GM23338 (cell line): ENCODE results near the gene DRD5. TPM values are rescaled to one million over a fixed set of nuclear protein-coding genes. Genes with fewer than 3 reads are reported as not detected.
"Not testable (repeated sequence)": the region's sequence is repeated elsewhere in the genome, so short reads cannot be mapped to it uniquely, and the experiment has no call there.

Source experiments
- ATAC-seq: fragments of 200-7000 bp; cut with Tn5 transposase; 3 replicates; pipeline ENCODE4 v1.9.1; 2020
- DNase-seq: peaks from one replicate; pipeline ENCODE4 v3.0.0-alpha.2; 2015; ENCODE audit warnings: low spot score
- H2AFZ ChIP-seq: fragments of 200-600 bp; sonication (generic); 2 replicates; pipeline ENCODE4 v1.8.0; 2016; ENCODE audit warnings: antibody characterized with exemption, mild to moderate bottlenecking, moderate library complexity
- H3F3A ChIP-seq: fragments of 200-600 bp; sonication (generic); replicated peaks from 2 replicates; pipeline ENCODE4 v1.8.0; 2017; ENCODE audit warnings: antibody characterized with exemption, mixed run types, low read depth
- H3K27ac ChIP-seq: fragments of 200-600 bp; sonication (generic); 2 replicates; pipeline ENCODE4 v1.6.1; 2016; ENCODE audit warnings: low read depth
- H3K27me3 ChIP-seq: fragments of 200-600 bp; sonication (generic); 2 replicates; pipeline ENCODE4 v1.8.0; 2016; ENCODE audit warnings: mild to moderate bottlenecking, mixed run types, moderate library complexity; ENCODE audit not compliant: insufficient read depth
- H3K36me3 ChIP-seq: fragments of 200-600 bp; sonication (generic); 2 replicates; pipeline ENCODE4 v1.8.0; 2016; ENCODE audit warnings: mild to moderate bottlenecking; ENCODE audit not compliant: insufficient read depth
- H3K4me1 ChIP-seq: fragments of 200-600 bp; sonication (generic); 2 replicates; pipeline ENCODE4 v1.8.0; 2016; ENCODE audit warnings: mild to moderate bottlenecking, moderate library complexity; ENCODE audit not compliant: insufficient read depth
- H3K4me2 ChIP-seq: fragments of 200-600 bp; sonication (generic); 2 replicates; pipeline ENCODE4 v1.7.1; 2017; ENCODE audit warnings: mixed run types
- H3K4me3 ChIP-seq: fragments of 200-600 bp; sonication (generic); 2 replicates; pipeline ENCODE4 v1.6.1; 2016; ENCODE audit warnings: mixed run types
- H3K79me2 ChIP-seq: fragments of 200-600 bp; sonication (generic); replicated peaks from 2 replicates; pipeline ENCODE4 v1.8.0; 2017; ENCODE audit warnings: mild to moderate bottlenecking; ENCODE audit not compliant: insufficient read depth
- H3K9me2 ChIP-seq: fragments of 200-600 bp; sonication (generic); 2 replicates; pipeline ENCODE4 v1.8.0; 2017; ENCODE audit not compliant: insufficient read depth
- H4K20me1 ChIP-seq: fragments of 200-600 bp; sonication (generic); replicated peaks from 2 replicates; pipeline ENCODE4 v1.8.0; 2017; ENCODE audit warnings: mild to moderate bottlenecking; ENCODE audit not compliant: insufficient read depth
- H3K27ac Mint-ChIP-seq: 2 replicates; pipeline ENCODE4 v1.8.0; 2020; ENCODE audit warnings: inconsistent platforms, mild to moderate bottlenecking, moderate library complexity, mixed read lengths
- H3K27me3 Mint-ChIP-seq: 3 replicates; pipeline ENCODE4 v1.8.0; 2022; ENCODE audit warnings: low read depth, mild to moderate bottlenecking, moderate library complexity, mixed read lengths, inconsistent platforms; ENCODE audit not compliant: insufficient read depth, poor library complexity
- H3K36me3 Mint-ChIP-seq: 3 replicates; pipeline ENCODE4 v1.8.0; 2021; ENCODE audit warnings: low read depth, mild to moderate bottlenecking, inconsistent platforms, moderate library complexity, mixed read lengths
- H3K4me1 Mint-ChIP-seq: 3 replicates; pipeline ENCODE4 v1.8.0; 2020; ENCODE audit warnings: mild to moderate bottlenecking, inconsistent platforms, mixed read lengths
- H3K4me3 Mint-ChIP-seq: 3 replicates; pipeline ENCODE4 v1.8.0; 2021; ENCODE audit warnings: moderate library complexity, mild to moderate bottlenecking, inconsistent platforms, mixed read lengths
- H3K9me3 Mint-ChIP-seq: 3 replicates; pipeline ENCODE4 v1.8.0; 2020; ENCODE audit warnings: moderate library complexity, mild to moderate bottlenecking, inconsistent platforms, mixed read lengths
- CTCF ChIP-seq, 2 experiments: fragments of 200-600 bp in 1 of 2; sonication (generic) in 1 of 2; conservative IDR thresholded peaks; 2 replicates each; pipeline versions ENCODE4 v1.5.1 to v1.6.1; 2016 to 2017; ENCODE audit warnings: antibody characterized with exemption in 2 of 2, low read depth in 2 of 2, mild to moderate bottlenecking in 2 of 2, moderate library complexity in 1 of 2
- EZH2 ChIP-seq: fragments of 200-600 bp; sonication (generic); IDR thresholded peaks from one replicate; pipeline ENCODE4 v1.8.0; 2017; ENCODE audit warnings: antibody characterized with exemption, mild to moderate bottlenecking, low read depth; ENCODE audit not compliant: unreplicated experiment
- EZH2phosphoT487 ChIP-seq: fragments of 200-600 bp; sonication (generic); IDR thresholded peaks from one replicate; pipeline ENCODE4 v1.8.1; 2018; ENCODE audit warnings: antibody characterized with exemption; ENCODE audit not compliant: unreplicated experiment
- JUNB ChIP-seq: IDR thresholded peaks from one replicate; pipeline ENCODE4 v1.6.1; 2016; ENCODE audit warnings: antibody characterized with exemption; ENCODE audit not compliant: unreplicated experiment
- NANOG ChIP-seq: IDR thresholded peaks from 2 replicates; pipeline ENCODE4 v1.6.1; 2016; ENCODE audit warnings: antibody characterized with exemption, borderline replicate concordance
- POLR2AphosphoS5 ChIP-seq: IDR thresholded peaks from 2 replicates; pipeline ENCODE4 v1.6.1; 2016; ENCODE audit warnings: antibody characterized with exemption, low read depth
- REST ChIP-seq: IDR thresholded peaks from one replicate; pipeline ENCODE4 v1.6.1; 2018; ENCODE audit warnings: antibody characterized with exemption; ENCODE audit not compliant: unreplicated experiment
- ZNF114 ChIP-seq: fragments of 250-450 bp; sonication (Bioruptor Pico); IDR thresholded peaks from 2 replicates; pipeline ENCODE4 v1.5.0; 2020; ENCODE audit warnings: mild to moderate bottlenecking, moderate library complexity
- ZNF331 ChIP-seq: fragments of 250-450 bp; sonication (Bioruptor Pico); IDR thresholded peaks from 2 replicates; pipeline ENCODE4 v1.5.0; 2020; ENCODE audit warnings: low read depth, mild to moderate bottlenecking, moderate library complexity
- polyA plus RNA-seq: library from polyadenylated mRNA; unstranded; fragments of >200 nt; fragmentation: Nextera tagmentation; extraction: Ambion mirVana; gene quantifications from 2 replicates; pipeline ENCODE4 v1.2.1, GENCODE V29; 2016
- total RNA-seq: library from RNA; depleted of rRNA; stranded (reverse); fragments of >200 nt; shearing (Covaris generic); gene quantifications from 2 replicates; pipeline ENCODE4 v1.2.3, GENCODE V29; 2014
- TF ChIP-seq, protein P1 (sequence below): IDR thresholded peaks from 2 replicates; pipeline ENCODE4 v1.6.1; 2016; ENCODE audit warnings: antibody characterized with exemption

The DRD5 gene
- total and polyA plus RNA-seq, 2 experiments from 2014 or later = 0.08 to 0.24 TPM

DNA sequence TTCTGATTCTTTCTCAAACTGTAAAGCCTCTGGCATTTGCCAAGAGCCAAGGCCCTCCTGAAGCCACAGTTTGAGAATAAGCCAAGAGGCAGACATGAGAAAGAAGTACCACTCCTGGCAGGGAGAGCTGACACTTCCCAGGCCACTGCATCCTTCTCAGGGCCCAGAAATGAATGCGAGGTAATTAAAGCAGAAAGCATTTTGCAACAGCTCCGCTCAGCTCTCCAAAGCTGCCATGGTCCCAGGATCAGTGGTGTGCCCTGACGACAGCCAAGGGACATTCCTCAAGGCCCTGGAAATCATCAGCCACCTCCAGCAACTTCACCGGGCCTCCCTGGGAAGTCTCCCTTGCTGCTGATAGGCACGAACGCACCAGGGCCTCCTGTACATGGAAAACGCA is 44.2 kb upstream of the DRD5 start:
- not testable (repeated sequence) for ATAC-seq, H3K27ac ChIP-seq, H3K4me1 Mint-ChIP-seq, H3K79me2 ChIP-seq, H3K36me3 Mint-ChIP-seq, H3K27ac Mint-ChIP-seq, H2AFZ ChIP-seq, H3K27me3 Mint-ChIP-seq, H3K4me3 ChIP-seq, H3K4me3 Mint-ChIP-seq, H3K4me1 ChIP-seq, H3K4me2 ChIP-seq, H3K9me3 Mint-ChIP-seq, H3F3A ChIP-seq, H3K36me3 ChIP-seq, H3K27me3 ChIP-seq, H4K20me1 ChIP-seq, DNase-seq, H3K9me2 ChIP-seq

DNA sequence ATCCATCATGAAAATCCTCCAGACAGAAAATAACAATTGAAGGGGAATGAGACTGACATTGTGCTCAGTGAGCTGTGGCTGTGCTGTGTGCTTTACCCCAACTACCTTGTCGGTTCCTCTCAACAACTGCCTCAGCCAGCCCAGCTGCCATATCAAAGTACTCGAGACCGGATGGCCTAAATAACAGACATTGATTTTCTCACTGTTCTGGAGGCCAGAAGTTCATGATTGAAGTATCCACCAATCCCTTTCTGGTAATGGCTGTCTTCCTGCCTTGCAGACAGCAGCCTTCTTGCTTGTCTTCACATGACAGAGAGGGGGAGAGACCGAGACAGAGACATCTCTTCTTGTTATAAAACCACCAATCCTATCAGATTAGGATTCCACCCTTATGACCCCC is 37.6 kb upstream of the DRD5 start:
- not testable (repeated sequence) for H3K9me3 Mint-ChIP-seq, H3K27ac Mint-ChIP-seq, H3F3A ChIP-seq, H3K4me1 Mint-ChIP-seq, H3K4me3 ChIP-seq, H3K36me3 Mint-ChIP-seq, H3K27me3 ChIP-seq, DNase-seq, H2AFZ ChIP-seq, H3K27me3 Mint-ChIP-seq, H3K4me2 ChIP-seq, H3K9me2 ChIP-seq, ATAC-seq, H3K27ac ChIP-seq, H4K20me1 ChIP-seq, H3K4me1 ChIP-seq, H3K79me2 ChIP-seq, H3K36me3 ChIP-seq, H3K4me3 Mint-ChIP-seq

DNA sequence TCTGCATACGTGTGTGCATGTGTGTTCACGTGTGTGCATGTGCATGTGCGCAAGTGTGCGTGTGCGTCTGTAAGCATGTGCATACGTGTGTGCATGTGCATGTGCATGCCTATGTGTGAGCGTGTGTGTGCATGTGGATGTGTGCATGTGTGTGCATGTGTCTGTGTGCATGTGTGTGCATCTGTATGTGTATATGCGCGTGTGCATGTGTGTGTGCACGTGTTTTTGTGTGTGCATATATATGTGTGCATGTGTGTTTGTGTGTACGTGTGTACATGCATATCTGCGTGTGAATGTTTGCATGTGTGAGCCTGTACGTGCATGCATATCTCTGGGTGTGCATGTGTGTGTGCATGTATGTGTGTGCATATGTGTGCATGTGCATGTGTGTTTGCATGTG is 35.7 kb upstream of the DRD5 start:
- H2AFZ ChIP-seq = no peak overlapping the region
- H3K79me2 ChIP-seq = no peaks in the 10 kb centered on the region
- H3K27ac Mint-ChIP-seq = no peak overlapping the region
- H3K4me1 Mint-ChIP-seq = no peaks in the 10 kb centered on the region; the same call in 2 of the 3 replicates
- no peaks in the 10 kb centered on the region for H3K36me3 ChIP-seq
- H3K27ac ChIP-seq = no peak overlapping the region
- H3K4me1 ChIP-seq = no peaks in the 10 kb centered on the region
- TF ChIP-seq JUNB (no peak), REST (no peak), ZNF331 (CRISPR knock-in tag) (no peak), ZNF114 (no peak), POLR2AphosphoS5 (no peak), EZH2phosphoT487 (no peak), CTCF (conservative IDR thresholded peaks at IDR 0.05; ENCODE audit: low read depth in 2 of 2) (no peak), NANOG (no peak), EZH2 (no peak)
- TF ChIP-seq, protein P1, sequence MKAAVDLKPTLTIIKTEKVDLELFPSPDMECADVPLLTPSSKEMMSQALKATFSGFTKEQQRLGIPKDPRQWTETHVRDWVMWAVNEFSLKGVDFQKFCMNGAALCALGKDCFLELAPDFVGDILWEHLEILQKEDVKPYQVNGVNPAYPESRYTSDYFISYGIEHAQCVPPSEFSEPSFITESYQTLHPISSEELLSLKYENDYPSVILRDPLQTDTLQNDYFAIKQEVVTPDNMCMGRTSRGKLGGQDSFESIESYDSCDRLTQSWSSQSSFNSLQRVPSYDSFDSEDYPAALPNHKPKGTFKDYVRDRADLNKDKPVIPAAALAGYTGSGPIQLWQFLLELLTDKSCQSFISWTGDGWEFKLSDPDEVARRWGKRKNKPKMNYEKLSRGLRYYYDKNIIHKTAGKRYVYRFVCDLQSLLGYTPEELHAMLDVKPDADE = no peak
- H3K4me3 Mint-ChIP-seq = no peak overlapping the region
- no peak for ATAC-seq
- no peaks in the 10 kb centered on the region for H3K27me3 ChIP-seq
- no peak for DNase-seq
- peaks cover 5% of the 10 kb centered on the region for H3K27me3 Mint-ChIP-seq
- no peaks in the 10 kb centered on the region for H3K9me2 ChIP-seq
- no peaks in the 10 kb centered on the region; the same call in 2 of the 3 replicates for H3K36me3 Mint-ChIP-seq
- H4K20me1 ChIP-seq = no peaks in the 10 kb centered on the region
- no peak overlapping the region for H3K4me3 ChIP-seq
- H3F3A ChIP-seq = 0 out of 2 replicates have a peak, but pooled peaks cover 5% of the 10 kb centered on the region
- H3K9me3 Mint-ChIP-seq = peaks cover 6% of the 10 kb centered on the region; the same call in 2 of the 3 replicates
- no peak overlapping the region for H3K4me2 ChIP-seq
